ENCODE measurements around the gene MUC3A. TPM values are rescaled to one million over a fixed set of nuclear protein-coding genes. Genes with fewer than 3 reads are reported as not detected.

The MUC3A gene
- total and polyA plus RNA-seq, 2 of the 13 experiments (the other 11 are each of a cell fraction or from before 2014, with no cell fraction given) = 0.01 TPM; not detected in 1

DNA sequence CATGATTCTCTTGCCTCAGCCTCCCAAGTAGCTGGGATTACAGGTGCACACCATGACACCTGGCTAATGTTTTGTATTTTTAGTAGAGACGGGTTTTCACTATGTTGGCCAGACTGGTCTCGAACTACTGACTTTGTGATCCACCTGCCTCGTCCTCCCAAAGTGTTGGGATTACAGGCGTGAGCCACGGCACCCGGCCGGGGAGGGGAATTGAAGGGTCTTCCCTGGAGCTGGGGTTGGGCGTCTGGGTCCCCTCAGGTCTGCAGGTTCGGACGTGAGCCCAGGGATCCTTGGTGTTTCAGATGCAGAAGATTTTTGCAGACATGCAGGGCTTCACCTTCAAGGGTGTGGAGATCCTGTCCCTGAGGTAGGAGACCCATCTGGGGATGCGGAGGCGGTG is 14.1 kb downstream of the MUC3A start:
- Histone ChIP-seq H3K27ac (ENCODE audit: extremely low read length, insufficient read depth, low read length) (no peak overlapping the region), H2AFZ (ENCODE audit: low read length) (no peak overlapping the region), H3K27me3 (ENCODE audit: control insufficient read depth in 1 of 2, insufficient read depth in 2 of 2, low read length in 2 of 2) (peaks cover 12 to 42% of the 10 kb centered on the region in 2 experiments), H3K79me2 (ENCODE audit: insufficient read depth, low read length) (no peaks in the 10 kb centered on the region), H4K20me1 (ENCODE audit: insufficient read depth, low read length) (no peaks in the 10 kb centered on the region), H3K9me3 (ENCODE audit: low read length) (no peaks in the 10 kb centered on the region), H3K4me2 (ENCODE audit: low read depth, low read length) (no peak overlapping the region), H3K4me1 (ENCODE audit: insufficient read depth, low read length) (0 out of 2 replicates have a peak, but pooled peaks cover 10% of the 10 kb centered on the region), H3K36me3 (replicated peaks in 1 of 2; ENCODE audit: control insufficient read depth in 1 of 2, insufficient read depth in 2 of 2, low read length in 2 of 2) (no peaks in the 10 kb centered on the region), H3K4me3 (replicated peaks in 1 of 3; ENCODE audit: insufficient read depth in 1 of 3, low read depth in 2 of 3, low read length in 3 of 3) (no peak overlapping the region), H3K9ac (ENCODE audit: insufficient read depth, low read depth, low read length) (no peak overlapping the region)
- 26% methylated on average over 12 of the region's 12 CpGs for WGBS (ENCODE audit: low lambda C conversion rate)
- ATAC-seq (no peak), FAIRE-seq (no peak), DNase-seq (ENCODE audit: low spot score) (no peak)
- no TSS peak for BruUV-seq (replicated peaks)
- POLR2A ChIA-PET = no interaction called here
- in situ Hi-C loops (cut with HindIII; ENCODE audit: extremely low pct_ligation_motif_present, low pct_unique_long_range_greater_than_20kb) (no loop called here), intact Hi-C loops (cut with micrococcal nuclease; ENCODE audit: unreplicated experiment) (no loop called here)
- TF ChIP-seq FOXM1 (CRISPR knock-in tag; IDR thresholded peaks at IDR 0.05) = no peak
- no peak for TF ChIP-seq THYN1 (CRISPR knock-in tag; IDR thresholded peaks at IDR 0.05; ENCODE audit: borderline replicate concordance, low read depth)
- TF ChIP-seq GLI4 (CRISPR knock-in tag; IDR thresholded peaks at IDR 0.05; ENCODE audit: borderline replicate concordance) = no peak
- no peak for TF ChIP-seq ATM (IDR thresholded peaks at IDR 0.05; ENCODE audit: borderline replicate concordance)
- TF ChIP-seq ZNF263 (CRISPR knock-in tag; IDR thresholded peaks at IDR 0.05) = no peak
- TF ChIP-seq ZBTB33 (CRISPR knock-in tag; IDR thresholded peaks at IDR 0.05) = no peak
- TF ChIP-seq CBX2 (IDR thresholded peaks at IDR 0.05; ENCODE audit: low read depth, low read length) = no peak
- TF ChIP-seq CBX2 (CRISPR knock-in tag; IDR thresholded peaks at IDR 0.05; ENCODE audit: low read depth) = no peak
- no peak for TF ChIP-seq CBX1 (IDR thresholded peaks at IDR 0.05; ENCODE audit: low read depth)
- no peak for TF ChIP-seq ZNF20 (CRISPR knock-in tag; IDR thresholded peaks at IDR 0.05)
- CTCF ChIA-PET (ENCODE audit: low intra/inter-chr PET ratio, low total read pairs) = no interaction called here

Data from HepG2 (cell line).